Fibroblast of lung (primary cell): ENCODE results near the gene CLSTN1. TPM values are rescaled to one million over a fixed set of nuclear protein-coding genes. Genes with fewer than 3 reads are reported as not detected.

Source experiments
- DNase-seq, 2 donors: peaks; one replicate each; pipeline versions ENCODE4 v3.0.0 to v3.0.0-alpha.2; 2010; ENCODE audit warnings: low read depth in 2 of 2
- H2AFZ ChIP-seq: 2 replicates; pipeline ENCODE4 v1.5.1; 2012; ENCODE audit warnings: low read length, control low read depth, inconsistent platforms
- H3K27ac ChIP-seq: 2 replicates; pipeline ENCODE4 v1.5.1; 2011; ENCODE audit warnings: low read length, control low read depth; ENCODE audit not compliant: insufficient read depth
- H3K27me3 ChIP-seq: 2 replicates; pipeline ENCODE4 v1.5.1; 2011; ENCODE audit warnings: mild to moderate bottlenecking, low read length; ENCODE audit not compliant: control insufficient read depth, insufficient read depth
- H3K36me3 ChIP-seq: 2 replicates; pipeline ENCODE4 v1.5.1; 2011; ENCODE audit warnings: low read length; ENCODE audit not compliant: control insufficient read depth, insufficient read depth
- H3K4me1 ChIP-seq: 2 replicates; pipeline ENCODE4 v1.5.1; 2011; ENCODE audit warnings: low read length; ENCODE audit not compliant: control insufficient read depth, insufficient read depth; ENCODE audit errors: extremely low read depth
- H3K4me2 ChIP-seq: 2 replicates; pipeline ENCODE4 v1.5.1; 2011; ENCODE audit warnings: low read length, control low read depth; ENCODE audit not compliant: insufficient read depth; ENCODE audit errors: extremely low read depth
- H3K4me3 ChIP-seq, 4 experiments: fragments of 200-600 bp in 1 of 4; sonication (generic) in 1 of 4; replicated peaks in 1 of 4; 2 replicates each; pipeline ENCODE4 v1.5.1; 2011 to 2016; ENCODE audit warnings: low read length in 4 of 4, low read depth in 3 of 4, mild to moderate bottlenecking in 3 of 4, control low read depth in 2 of 4, inconsistent platforms in 1 of 4, mixed read lengths in 1 of 4; ENCODE audit not compliant: insufficient read depth in 1 of 4; ENCODE audit errors: control extremely low read depth in 1 of 4
- H3K79me2 ChIP-seq: 2 replicates; pipeline ENCODE4 v1.5.1; 2012; ENCODE audit warnings: mild to moderate bottlenecking, low read length, inconsistent platforms; ENCODE audit not compliant: control insufficient read depth, insufficient read depth
- H3K9ac ChIP-seq: 2 replicates; pipeline ENCODE4 v1.5.1; 2011; ENCODE audit warnings: mild to moderate bottlenecking, low read length, control low read depth; ENCODE audit not compliant: insufficient read depth
- H3K9me3 ChIP-seq: 2 replicates; pipeline ENCODE4 v1.5.1; 2012; ENCODE audit warnings: low read depth, low read length; ENCODE audit not compliant: control insufficient read depth, insufficient read depth
- H4K20me1 ChIP-seq: 2 replicates; pipeline ENCODE4 v1.5.1; 2011; ENCODE audit warnings: low read length; ENCODE audit not compliant: control insufficient read depth, insufficient read depth; ENCODE audit errors: extremely low read depth
- EZH2 ChIP-seq: IDR thresholded peaks from 2 replicates; pipeline ENCODE4 v1.5.1; 2012; ENCODE audit warnings: low read length, control low read depth, mild to moderate bottlenecking; ENCODE audit errors: missing control alignments
- polyA plus RNA-seq, 2 donors: library from polyadenylated mRNA; depleted of rRNA in 1 of 2; stranded (reverse) in 1 of 2; unstranded in 1 of 2; fragments of >200 nt; gene quantifications; 2 replicates each; pipeline ENCODE4 v1.2.1, GENCODE V29; 2011 to 2012; ENCODE audit warnings: missing spikeins in 1 of 2
- total RNA-seq: library from RNA; depleted of rRNA; stranded (reverse); fragments of >200 nt; gene quantifications from 2 replicates; pipeline ENCODE4 v1.2.1, GENCODE V29; 2014
- TF ChIP-seq, protein P1 (sequence below), 2 donors: IDR thresholded peaks in 1 of 2; conservative IDR thresholded peaks in 1 of 2; 1 replicate in 1 of 2; 2 replicates in 1 of 2; pipeline ENCODE4 v1.5.1; 2011 to 2012; ENCODE audit warnings: low read length in 2 of 2, control low read depth in 1 of 2, inconsistent platforms in 1 of 2, low read depth in 1 of 2, mild to moderate bottlenecking in 1 of 2

The CLSTN1 gene
- total and polyA plus RNA-seq, 2 donors (not counting 1 experiment from before 2014, with no cell fraction given), result 57.4 to 115 TPM

DNA sequence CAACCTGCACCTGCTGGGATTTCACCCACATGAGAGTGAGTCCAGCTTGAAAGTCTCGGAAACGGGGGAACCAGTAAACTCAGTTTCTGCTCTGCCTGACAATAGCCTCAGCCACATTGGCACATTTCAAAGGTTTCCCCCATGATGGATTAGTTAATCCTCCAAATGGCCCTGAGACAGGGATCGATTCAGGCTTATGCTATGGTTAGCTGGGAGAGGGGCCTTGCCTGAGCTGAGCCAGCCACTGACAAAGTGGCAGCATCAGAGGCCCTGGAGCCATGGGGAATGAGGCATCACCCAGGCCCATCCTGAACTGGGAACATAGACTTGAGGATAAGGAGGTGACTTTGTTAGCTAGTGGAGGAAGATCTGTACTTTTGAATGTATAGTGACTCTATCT, 2.9 kb upstream of the CLSTN1 start:
- no peak overlapping the region for H3K4me3 ChIP-seq
- TF ChIP-seq, protein P1, sequence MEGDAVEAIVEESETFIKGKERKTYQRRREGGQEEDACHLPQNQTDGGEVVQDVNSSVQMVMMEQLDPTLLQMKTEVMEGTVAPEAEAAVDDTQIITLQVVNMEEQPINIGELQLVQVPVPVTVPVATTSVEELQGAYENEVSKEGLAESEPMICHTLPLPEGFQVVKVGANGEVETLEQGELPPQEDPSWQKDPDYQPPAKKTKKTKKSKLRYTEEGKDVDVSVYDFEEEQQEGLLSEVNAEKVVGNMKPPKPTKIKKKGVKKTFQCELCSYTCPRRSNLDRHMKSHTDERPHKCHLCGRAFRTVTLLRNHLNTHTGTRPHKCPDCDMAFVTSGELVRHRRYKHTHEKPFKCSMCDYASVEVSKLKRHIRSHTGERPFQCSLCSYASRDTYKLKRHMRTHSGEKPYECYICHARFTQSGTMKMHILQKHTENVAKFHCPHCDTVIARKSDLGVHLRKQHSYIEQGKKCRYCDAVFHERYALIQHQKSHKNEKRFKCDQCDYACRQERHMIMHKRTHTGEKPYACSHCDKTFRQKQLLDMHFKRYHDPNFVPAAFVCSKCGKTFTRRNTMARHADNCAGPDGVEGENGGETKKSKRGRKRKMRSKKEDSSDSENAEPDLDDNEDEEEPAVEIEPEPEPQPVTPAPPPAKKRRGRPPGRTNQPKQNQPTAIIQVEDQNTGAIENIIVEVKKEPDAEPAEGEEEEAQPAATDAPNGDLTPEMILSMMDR (conservative IDR thresholded peaks at IDR 0.05 in 1 of 2, IDR thresholded peaks at IDR 0.05 in 1 of 2; ENCODE audit: low read depth in 1 of 2, low read length in 2 of 2), result no peak
- TF ChIP-seq EZH2, result no peak
- H3K9ac ChIP-seq, result no peak overlapping the region
- H2AFZ ChIP-seq, result no peak overlapping the region
- H3K27me3 ChIP-seq, result no peaks in the 10 kb centered on the region
- H4K20me1 ChIP-seq, result no peaks in the 10 kb centered on the region
- no peak overlapping the region for H3K4me2 ChIP-seq
- no peak for DNase-seq
- no peak overlapping the region for H3K27ac ChIP-seq
- peaks cover 6% of the 10 kb centered on the region for H3K4me1 ChIP-seq
- peaks cover 14% of the 10 kb centered on the region for H3K79me2 ChIP-seq
- no peaks in the 10 kb centered on the region for H3K36me3 ChIP-seq
- H3K9me3 ChIP-seq, result no peaks in the 10 kb centered on the region

GRCh38 chr1:9826087-9826486, 2.3 kb upstream of the CLSTN1 start:
- no peak for DNase-seq
- H4K20me1 ChIP-seq, result no peaks in the 10 kb centered on the region
- no peaks in the 10 kb centered on the region for H3K9me3 ChIP-seq
- no peak overlapping the region for H3K4me2 ChIP-seq
- H3K27ac ChIP-seq, result no peak overlapping the region
- no peak for TF ChIP-seq EZH2
- TF ChIP-seq, protein P1 (conservative IDR thresholded peaks at IDR 0.05 in 1 of 2, IDR thresholded peaks at IDR 0.05 in 1 of 2; ENCODE audit: low read depth in 1 of 2, low read length in 2 of 2), result no peak
- no peaks in the 10 kb centered on the region for H3K36me3 ChIP-seq
- H3K79me2 ChIP-seq, result peaks cover 19% of the 10 kb centered on the region
- peaks cover 6% of the 10 kb centered on the region for H3K4me1 ChIP-seq
- H3K9ac ChIP-seq, result no peak overlapping the region
- no peak overlapping the region for H3K4me3 ChIP-seq
- no peak overlapping the region for H2AFZ ChIP-seq
- H3K27me3 ChIP-seq, result no peaks in the 10 kb centered on the region

DNA sequence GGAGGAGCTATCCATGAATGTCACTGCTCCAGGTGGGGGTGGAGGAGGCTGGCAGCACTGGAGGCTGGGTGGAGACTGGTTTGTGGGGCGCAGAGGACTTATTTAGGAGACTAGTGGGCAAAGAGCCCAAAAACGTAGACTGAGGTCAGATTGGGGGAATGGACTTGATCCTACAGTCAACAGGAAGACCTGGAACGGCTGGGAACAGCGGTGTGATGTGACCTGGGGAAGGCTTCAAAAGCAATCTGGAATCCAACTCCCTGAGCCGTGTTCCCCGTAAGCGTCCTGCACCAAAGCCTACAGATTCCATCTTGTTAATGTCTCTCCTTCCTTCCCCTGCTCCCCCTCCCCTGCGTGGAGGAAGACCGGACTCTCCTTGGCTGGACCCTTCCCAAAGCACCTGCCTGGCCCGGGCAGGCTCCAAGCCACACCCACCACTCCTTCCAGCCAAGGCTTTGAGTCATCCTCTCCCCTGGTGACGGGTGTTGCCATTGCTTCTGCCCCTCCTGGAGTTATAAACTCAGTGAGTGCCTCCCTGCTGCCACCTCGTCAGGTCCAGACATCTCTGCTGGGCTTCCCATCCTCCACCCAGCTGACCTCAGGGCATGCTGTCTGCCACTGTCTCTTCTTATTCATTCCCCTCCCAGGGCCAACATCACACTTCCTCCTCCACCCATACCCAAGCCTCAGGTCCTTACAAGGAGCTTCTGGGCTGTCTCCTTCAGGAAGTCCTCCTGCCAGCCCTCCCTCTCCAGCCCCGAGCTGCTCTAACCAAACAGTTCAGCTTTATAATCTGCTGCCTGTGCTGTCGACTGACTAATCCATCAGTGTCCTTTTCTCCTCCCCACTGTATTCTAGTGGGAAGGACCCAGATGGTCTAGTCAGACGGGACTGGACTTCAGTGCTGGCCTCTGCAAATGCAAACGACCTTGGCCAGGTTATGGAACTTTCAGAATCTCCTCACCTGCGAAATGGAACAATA, 1.6 kb upstream of the CLSTN1 start:
- H3K79me2 ChIP-seq, result peaks cover 25% of the 10 kb centered on the region
- TF ChIP-seq EZH2, result no peak
- TF ChIP-seq, protein P1 (conservative IDR thresholded peaks at IDR 0.05 in 1 of 2, IDR thresholded peaks at IDR 0.05 in 1 of 2; ENCODE audit: low read depth in 1 of 2, low read length in 2 of 2), result no peak
- H3K4me2 ChIP-seq, result peak overlapping the region; percentile 21
- peaks cover 6% of the 10 kb centered on the region for H3K4me1 ChIP-seq
- H3K36me3 ChIP-seq, result no peaks in the 10 kb centered on the region
- no peak overlapping the region for H3K9ac ChIP-seq
- H3K4me3 ChIP-seq, result no peak overlapping the region
- no peaks in the 10 kb centered on the region for H3K9me3 ChIP-seq
- no peaks in the 10 kb centered on the region for H4K20me1 ChIP-seq
- DNase-seq, result peak; percentile 46 to 75
- H3K27ac ChIP-seq, result no peak overlapping the region
- H3K27me3 ChIP-seq, result no peaks in the 10 kb centered on the region
- no peak overlapping the region for H2AFZ ChIP-seq
